Bronchial epithelial cell (primary cell): ENCODE results near the gene CHCHD4. TPM values are rescaled to one million over a fixed set of nuclear protein-coding genes. Genes with fewer than 3 reads are reported as not detected.
"Not testable (repeated sequence)": the region's sequence is repeated elsewhere in the genome, so short reads cannot be mapped to it uniquely, and the experiment has no call there.

Experiments used
- DNase-seq: peaks from one replicate; pipeline ENCODE4 v3.0.0-alpha.2; 2010; ENCODE audit warnings: low read depth
- FAIRE-seq: peaks from 2 replicates; lab custom pipeline; 2011; peaks lifted over from hg19 to GRCh38; lab: Jason Lieb, UNC
- H3K27me3 ChIP-seq: 2 replicates; pipeline ENCODE4 v1.5.1; 2011; ENCODE audit warnings: low read length; ENCODE audit not compliant: control insufficient read depth, insufficient read depth
- H3K36me3 ChIP-seq: 2 replicates; pipeline ENCODE4 v1.5.1; 2011; ENCODE audit warnings: low read length; ENCODE audit not compliant: control insufficient read depth, insufficient read depth
- H3K4me3 ChIP-seq: 2 replicates; pipeline ENCODE4 v1.5.1; 2011; ENCODE audit warnings: mild to moderate bottlenecking, low read depth, low read length, control low read depth
- CTCF ChIP-seq: IDR thresholded peaks from 2 replicates; pipeline ENCODE4 v1.5.1; 2011; ENCODE audit warnings: mild to moderate bottlenecking, moderate library complexity, low read length, control low read depth, inconsistent platforms; ENCODE audit not compliant: insufficient read depth, severe bottlenecking
- total RNA-seq: library from RNA; depleted of rRNA; stranded (reverse); fragments of >200 nt; gene quantifications from 2 replicates; pipeline ENCODE4 v1.2.1, GENCODE V29; 2014

CHCHD4 gene
- total RNA-seq, 1 donor from 2014 or later: 32.1 TPM

- Histone ChIP-seq H3K4me3 (peak overlapping the region; percentile 87), H3K27me3 (no peaks in the 10 kb centered on the region), H3K36me3 (peaks cover 12% of the 10 kb centered on the region)
- FAIRE-seq (no peak), DNase-seq (no peak)
- TF ChIP-seq CTCF: no peak
Observed at GRCh38 chr3:14123308-14124222, 1.1 kb downstream of the CHCHD4 start.

GRCh38 chr3:14122301-14122700 lies 2.4 kb downstream of the CHCHD4 start:
- FAIRE-seq: no peak
- Histone ChIP-seq H3K36me3 (peaks cover 7% of the 10 kb centered on the region), H3K27me3 (no peaks in the 10 kb centered on the region), H3K4me3 (no peak overlapping the region)
- TF ChIP-seq CTCF: no peak
- no peak for DNase-seq

- no peak for FAIRE-seq
- peaks cover 5% of the 10 kb centered on the region for H3K36me3 ChIP-seq
- DNase-seq: no peak
- no peak overlapping the region for H3K4me3 ChIP-seq
- no peaks in the 10 kb centered on the region for H3K27me3 ChIP-seq
- no peak for TF ChIP-seq CTCF
Observed at GRCh38 chr3:14121859-14122258, 2.8 kb downstream of the CHCHD4 start.

GRCh38 chr3:14120921-14121448 lies 3.7 kb downstream of the CHCHD4 start:
- H3K36me3 ChIP-seq, H3K4me3 ChIP-seq, DNase-seq, H3K27me3 ChIP-seq, FAIRE-seq: not testable (repeated sequence)

GRCh38 chr3:14120111-14120920 lies 4.4 kb downstream of the CHCHD4 start:
- H3K36me3 ChIP-seq: peaks cover 7% of the 10 kb centered on the region
- no peak overlapping the region for H3K4me3 ChIP-seq
- DNase-seq (no peak), FAIRE-seq (no peak)
- H3K27me3 ChIP-seq: no peaks in the 10 kb centered on the region
- no peak for TF ChIP-seq CTCF

- TF ChIP-seq CTCF: no peak
- H3K4me3 ChIP-seq: no peak overlapping the region
- DNase-seq: no peak
- no peaks in the 10 kb centered on the region for H3K27me3 ChIP-seq
- no peak for FAIRE-seq
- H3K36me3 ChIP-seq: peaks cover 9% of the 10 kb centered on the region
Observed at GRCh38 chr3:14119651-14120050, 5.0 kb downstream of the CHCHD4 start.
